ENCODE data around the gene PRDM16.

DNA sequence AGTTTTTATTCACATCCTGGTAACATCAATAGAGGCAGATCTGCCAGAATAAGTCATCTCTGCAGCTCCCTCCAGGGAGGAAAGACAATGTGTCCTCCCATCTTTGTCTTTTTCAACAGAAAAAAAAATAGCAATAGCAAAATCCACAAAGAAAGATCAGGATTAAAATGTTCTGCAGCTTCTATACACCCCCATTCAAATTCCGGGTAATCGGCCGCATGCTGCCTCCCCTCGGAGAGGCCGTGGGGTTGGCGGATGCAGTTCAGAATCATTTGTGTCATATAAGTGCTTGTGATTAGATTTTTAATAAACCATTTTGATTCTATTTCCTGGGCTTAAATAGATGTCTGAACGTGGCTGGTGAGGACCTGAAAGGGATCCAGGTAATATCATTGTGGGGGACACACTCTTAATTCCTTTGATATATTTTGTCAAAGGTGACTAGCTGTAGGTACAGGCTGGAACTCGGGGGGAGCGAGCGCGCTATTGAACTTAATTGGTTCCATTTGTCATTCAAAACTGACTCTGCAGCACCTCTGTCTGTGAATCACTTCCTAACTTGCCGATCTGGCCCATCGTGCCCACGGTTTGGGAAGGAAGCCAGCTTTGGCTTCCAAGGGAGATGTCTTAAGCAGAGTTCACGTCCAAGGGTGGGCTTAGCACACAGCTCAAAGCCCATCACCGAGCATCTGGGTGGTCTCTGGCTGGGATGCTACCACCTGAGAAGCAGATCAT, 299.9 kb downstream of the PRDM16 start:
- TF ChIP-seq ZFP41 (tag by site-specific recombination; IDR thresholded peaks at IDR 0.05; ENCODE audit: borderline replicate concordance) (no peak), ZNF830 (tag by site-specific recombination; IDR thresholded peaks at IDR 0.05; ENCODE audit: low read depth) (no peak), GFI1B (tag by site-specific recombination; IDR thresholded peaks at IDR 0.05) (no peak), ZBTB17 (tag by site-specific recombination; IDR thresholded peaks at IDR 0.05) (no peak), ZNF292 (tag by site-specific recombination; IDR thresholded peaks at IDR 0.05; ENCODE audit: borderline replicate concordance, low read depth) (no peak), ZNF501 (tag by site-specific recombination; IDR thresholded peaks at IDR 0.05) (no peak), KLF10 (tag by site-specific recombination; IDR thresholded peaks at IDR 0.05) (no peak), MYNN (tag by site-specific recombination; IDR thresholded peaks at IDR 0.05; ENCODE audit: borderline replicate concordance) (no peak), ZNF140 (tag by site-specific recombination; IDR thresholded peaks at IDR 0.05) (no peak)
- TF ChIP-seq, protein P1, sequence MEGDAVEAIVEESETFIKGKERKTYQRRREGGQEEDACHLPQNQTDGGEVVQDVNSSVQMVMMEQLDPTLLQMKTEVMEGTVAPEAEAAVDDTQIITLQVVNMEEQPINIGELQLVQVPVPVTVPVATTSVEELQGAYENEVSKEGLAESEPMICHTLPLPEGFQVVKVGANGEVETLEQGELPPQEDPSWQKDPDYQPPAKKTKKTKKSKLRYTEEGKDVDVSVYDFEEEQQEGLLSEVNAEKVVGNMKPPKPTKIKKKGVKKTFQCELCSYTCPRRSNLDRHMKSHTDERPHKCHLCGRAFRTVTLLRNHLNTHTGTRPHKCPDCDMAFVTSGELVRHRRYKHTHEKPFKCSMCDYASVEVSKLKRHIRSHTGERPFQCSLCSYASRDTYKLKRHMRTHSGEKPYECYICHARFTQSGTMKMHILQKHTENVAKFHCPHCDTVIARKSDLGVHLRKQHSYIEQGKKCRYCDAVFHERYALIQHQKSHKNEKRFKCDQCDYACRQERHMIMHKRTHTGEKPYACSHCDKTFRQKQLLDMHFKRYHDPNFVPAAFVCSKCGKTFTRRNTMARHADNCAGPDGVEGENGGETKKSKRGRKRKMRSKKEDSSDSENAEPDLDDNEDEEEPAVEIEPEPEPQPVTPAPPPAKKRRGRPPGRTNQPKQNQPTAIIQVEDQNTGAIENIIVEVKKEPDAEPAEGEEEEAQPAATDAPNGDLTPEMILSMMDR (tag by site-specific recombination; IDR thresholded peaks at IDR 0.05) = no peak
